Uterus (tissue), 4 donors: Measurements from ENCODE around the gene TSEN34. TPM values are rescaled to one million over a fixed set of nuclear protein-coding genes. Genes with fewer than 3 reads are reported as not detected.
"Not testable (repeated sequence)": the region's sequence is repeated elsewhere in the genome, so short reads cannot be mapped to it uniquely, and the experiment has no call there.

ENCODE experiments used
- DNase-seq, 2 donors: peaks; one replicate each; pipeline ENCODE4 v3.0.0-alpha.2; 2019 to 2020
- H3K27ac ChIP-seq, 2 donors: fragments of 200-600 bp; sonication (generic); 1 replicate in 1 of 2; 2 replicates in 1 of 2; pipeline ENCODE4 v1.5.1; 2016 to 2018
- H3K27me3 ChIP-seq, 2 donors: fragments of 200-600 bp; sonication (generic); one replicate each; pipeline ENCODE4 v1.5.1; 2018 to 2019; ENCODE audit warnings: control low read depth in 1 of 2
- H3K36me3 ChIP-seq, 2 donors: fragments of 200-600 bp; sonication (generic); one replicate each; pipeline ENCODE4 v1.5.1; 2019; ENCODE audit warnings: control low read depth in 1 of 2
- H3K4me1 ChIP-seq, 2 donors: fragments of 200-600 bp; sonication (generic); one replicate each; pipeline ENCODE4 v1.5.1; 2018 to 2019; ENCODE audit warnings: control low read depth in 1 of 2
- H3K4me3 ChIP-seq, 2 donors: fragments of 200-600 bp; sonication (generic); 1 replicate in 1 of 2; 2 replicates in 1 of 2; pipeline ENCODE4 v1.5.1; 2018 to 2019; ENCODE audit warnings: mild to moderate bottlenecking in 1 of 2
- H3K9me3 ChIP-seq, 2 donors: fragments of 200-600 bp; sonication (generic); one replicate each; pipeline ENCODE4 v1.5.1; 2019; ENCODE audit warnings: control low read depth in 1 of 2
- CTCF ChIP-seq, 4 experiments: fragments of 200-600 bp in 2 of 4; fragments of 450-650 bp in 2 of 4; sonication (generic) in 2 of 4; IDR thresholded peaks; one replicate each; pipeline ENCODE4 v1.5.1; 2016 to 2019; ENCODE audit warnings: antibody characterized with exemption in 4 of 4, mild to moderate bottlenecking in 2 of 4, moderate library complexity in 1 of 4
- POLR2A ChIP-seq, 2 donors: fragments of 450-650 bp; IDR thresholded peaks; one replicate each; pipeline ENCODE4 v1.6.1; 2016; ENCODE audit warnings: antibody characterized with exemption in 2 of 2, mild to moderate bottlenecking in 1 of 2, moderate library complexity in 1 of 2
- intact Hi-C: fragments of 100-400 bp; cut with DNase I; formaldehyde crosslinking; loops from one replicate; pipeline ENCODE4 v1.15.1; 2023; ENCODE audit warnings: low total_unique reads
- total RNA-seq, 4 donors: library from RNA; depleted of rRNA in 3 of 4; stranded (reverse); fragments of >200 nt in 3 of 4; gene quantifications; one replicate each; pipeline versions ENCODE4 v1.1.0 to v1.2.4, GENCODE V29; 2014 to 2023
- donor health status: DM: yes; HTN: yes; CAD: no.

TSEN34 gene
- total RNA-seq, 4 donors from 2014 or later = 13.1 to 66.4 (median 32.2) TPM

GRCh38 chr19:54224619-54225018 is 33.5 kb downstream of the TSEN34 start:
- not testable (repeated sequence) for H3K27me3 ChIP-seq, H3K36me3 ChIP-seq, H3K9me3 ChIP-seq, H3K27ac ChIP-seq, H3K4me3 ChIP-seq, H3K4me1 ChIP-seq, DNase-seq
- intact Hi-C loops = loop anchor here (5.0 kb wide), 1 partner anchor 52 kb away; the partner anchor contains the start of gene TMC4

GRCh38 chr19:54229146-54229545 is 38.0 kb downstream of the TSEN34 start:
- TF ChIP-seq CTCF (IDR thresholded peaks at IDR 0.05) (no peak), POLR2A (IDR thresholded peaks at IDR 0.05) (no peak)
- no peak overlapping the region for H3K27ac ChIP-seq
- no peak overlapping the region for H3K4me3 ChIP-seq
- intact Hi-C loops = loop anchor here (5.0 kb wide), 1 partner anchor 57 kb away; the partner anchor contains the start of gene TMC4
- no peaks in the 10 kb centered on the region for H3K4me1 ChIP-seq
- H3K36me3 ChIP-seq = no peaks in the 10 kb centered on the region
- DNase-seq = no peak
- no peaks in the 10 kb centered on the region for H3K27me3 ChIP-seq
- H3K9me3 ChIP-seq = no peaks in the 10 kb centered on the region

DNA sequence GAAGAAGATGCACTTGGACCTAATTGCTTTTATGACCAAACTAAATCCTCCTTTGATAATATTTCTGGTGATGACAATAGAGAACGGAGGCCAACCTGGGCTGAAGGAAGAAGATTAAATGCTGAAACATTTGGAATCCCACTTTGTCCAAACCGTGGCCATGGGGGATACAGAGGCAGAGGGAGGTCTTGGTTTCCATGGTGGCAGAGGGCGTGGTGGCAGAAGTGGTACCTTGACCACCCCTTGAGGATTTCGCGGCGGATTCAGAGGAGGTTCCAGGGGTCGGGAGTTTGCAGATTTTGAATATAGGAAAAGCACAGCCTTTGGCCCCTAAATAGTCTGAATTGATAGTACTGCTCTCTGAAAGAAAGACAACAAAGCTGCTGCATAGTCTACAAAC is 38.9 kb downstream of the TSEN34 start:
- DNase-seq = no peak
- no peaks in the 10 kb centered on the region for H3K9me3 ChIP-seq
- no peaks in the 10 kb centered on the region for H3K4me1 ChIP-seq
- intact Hi-C loops = no loop called here
- TF ChIP-seq CTCF (IDR thresholded peaks at IDR 0.05) (no peak), POLR2A (IDR thresholded peaks at IDR 0.05) (no peak)
- H3K4me3 ChIP-seq = no peak overlapping the region
- no peak overlapping the region for H3K27ac ChIP-seq
- no peaks in the 10 kb centered on the region for H3K27me3 ChIP-seq
- no peaks in the 10 kb centered on the region for H3K36me3 ChIP-seq

GRCh38 chr19:54231077-54231931 is 40.2 kb downstream of the TSEN34 start:
- no peaks in the 10 kb centered on the region for H3K27me3 ChIP-seq
- peak; percentile 68 to 78 (median 72) for TF ChIP-seq CTCF (IDR thresholded peaks at IDR 0.05)
- no peak for TF ChIP-seq POLR2A (IDR thresholded peaks at IDR 0.05)
- peak; percentile 71 to 83 for DNase-seq
- H3K4me1 ChIP-seq = no peaks in the 10 kb centered on the region
- H3K36me3 ChIP-seq = no peaks in the 10 kb centered on the region
- H3K27ac ChIP-seq = no peak overlapping the region
- H3K9me3 ChIP-seq = no peaks in the 10 kb centered on the region
- no peak overlapping the region for H3K4me3 ChIP-seq
- intact Hi-C loops = no loop called here

DNA sequence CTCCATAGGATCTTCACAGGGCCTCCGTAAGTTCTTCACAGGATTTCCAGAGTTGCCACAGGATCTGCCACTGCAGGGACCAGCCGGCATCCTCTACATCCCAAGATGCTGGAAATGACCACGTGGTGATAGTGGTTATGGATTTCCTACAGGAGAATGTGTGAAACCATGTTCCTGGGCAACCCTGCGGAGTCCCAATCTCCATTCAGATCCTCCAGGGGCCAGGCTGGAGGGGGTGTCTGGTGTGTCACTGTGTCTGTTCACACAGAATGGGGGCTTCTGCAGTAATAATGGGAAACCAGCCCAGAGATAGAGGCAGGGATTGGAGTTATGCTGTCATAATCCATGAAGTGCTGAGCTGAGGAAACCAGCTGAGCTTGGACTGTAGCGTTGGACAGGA is 42.8 kb downstream of the TSEN34 start:
- H3K27ac ChIP-seq = no peak overlapping the region
- H3K4me1 ChIP-seq = no peaks in the 10 kb centered on the region
- H3K36me3 ChIP-seq = no peaks in the 10 kb centered on the region
- no peak for DNase-seq
- no peaks in the 10 kb centered on the region for H3K27me3 ChIP-seq
- TF ChIP-seq POLR2A (IDR thresholded peaks at IDR 0.05) (no peak), CTCF (IDR thresholded peaks at IDR 0.05) (no peak)
- intact Hi-C loops = no loop called here
- no peak overlapping the region for H3K4me3 ChIP-seq
- H3K9me3 ChIP-seq = no peaks in the 10 kb centered on the region

GRCh38 chr19:54239491-54240371 is 48.6 kb downstream of the TSEN34 start:
- H3K36me3 ChIP-seq, H3K27me3 ChIP-seq, H3K27ac ChIP-seq, DNase-seq, H3K9me3 ChIP-seq, intact Hi-C loops, H3K4me1 ChIP-seq, H3K4me3 ChIP-seq: not testable (repeated sequence)

GRCh38 chr19:54240372-54241336 is 49.5 kb downstream of the TSEN34 start:
- H3K4me3 ChIP-seq, H3K36me3 ChIP-seq, H3K4me1 ChIP-seq, H3K27ac ChIP-seq, H3K9me3 ChIP-seq, H3K27me3 ChIP-seq, DNase-seq, intact Hi-C loops: not testable (repeated sequence)

DNA sequence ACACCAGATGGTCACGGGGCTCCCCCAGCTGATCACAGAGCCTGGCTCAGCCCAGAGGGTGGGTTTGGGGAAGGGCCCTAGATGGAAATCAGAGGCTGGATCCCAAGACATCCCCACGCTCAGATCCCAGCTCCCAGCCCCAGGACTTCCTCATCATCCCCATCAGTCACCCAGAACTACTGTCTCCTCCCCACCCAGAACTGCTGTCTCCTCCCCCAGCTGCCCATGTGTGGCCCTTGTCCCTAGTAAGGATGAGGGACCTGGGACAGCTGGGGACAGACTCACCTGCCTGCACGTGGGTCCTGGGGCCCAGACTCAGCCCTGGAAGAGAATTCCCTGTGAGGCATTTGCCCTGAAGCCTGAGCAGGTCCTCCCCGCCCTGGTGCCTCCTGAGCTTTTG is 51.1 kb downstream of the TSEN34 start:
- H3K9me3 ChIP-seq, intact Hi-C loops, H3K27me3 ChIP-seq, DNase-seq, H3K36me3 ChIP-seq, H3K4me1 ChIP-seq, H3K27ac ChIP-seq, H3K4me3 ChIP-seq: not testable (repeated sequence)
